ENCODE results near the gene KCNIP2.

DNA sequence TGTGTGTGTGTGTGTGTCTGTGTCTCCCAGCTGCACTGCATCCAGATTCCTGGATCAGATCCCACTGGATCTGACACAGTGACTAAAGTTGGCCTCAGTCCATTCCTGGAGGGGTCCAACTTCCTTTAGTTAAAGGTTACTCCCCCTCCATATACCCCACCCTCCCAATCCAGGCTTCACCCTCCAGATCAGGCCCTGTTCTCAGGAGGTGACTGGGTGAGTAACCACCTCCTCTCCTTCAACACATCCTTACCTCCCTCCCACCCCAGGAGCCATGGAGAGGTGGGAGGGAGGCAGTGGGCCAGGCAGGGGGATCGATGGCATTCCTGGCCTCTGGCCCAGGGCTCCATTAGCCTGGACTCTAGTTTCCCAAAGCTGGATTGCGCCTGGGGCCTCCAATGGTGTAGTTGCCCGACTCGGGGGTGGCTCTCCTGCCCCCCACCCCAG is 11.3 kb downstream of the KCNIP2 start:
- TF ChIP-seq EP300 (IDR thresholded peaks at IDR 0.05) (no peak), POLR2A (IDR thresholded peaks at IDR 0.05; ENCODE audit: low read depth) (no peak), POLR2AphosphoS5 (IDR thresholded peaks at IDR 0.05) (no peak)
- TF ChIP-seq, protein P1, sequence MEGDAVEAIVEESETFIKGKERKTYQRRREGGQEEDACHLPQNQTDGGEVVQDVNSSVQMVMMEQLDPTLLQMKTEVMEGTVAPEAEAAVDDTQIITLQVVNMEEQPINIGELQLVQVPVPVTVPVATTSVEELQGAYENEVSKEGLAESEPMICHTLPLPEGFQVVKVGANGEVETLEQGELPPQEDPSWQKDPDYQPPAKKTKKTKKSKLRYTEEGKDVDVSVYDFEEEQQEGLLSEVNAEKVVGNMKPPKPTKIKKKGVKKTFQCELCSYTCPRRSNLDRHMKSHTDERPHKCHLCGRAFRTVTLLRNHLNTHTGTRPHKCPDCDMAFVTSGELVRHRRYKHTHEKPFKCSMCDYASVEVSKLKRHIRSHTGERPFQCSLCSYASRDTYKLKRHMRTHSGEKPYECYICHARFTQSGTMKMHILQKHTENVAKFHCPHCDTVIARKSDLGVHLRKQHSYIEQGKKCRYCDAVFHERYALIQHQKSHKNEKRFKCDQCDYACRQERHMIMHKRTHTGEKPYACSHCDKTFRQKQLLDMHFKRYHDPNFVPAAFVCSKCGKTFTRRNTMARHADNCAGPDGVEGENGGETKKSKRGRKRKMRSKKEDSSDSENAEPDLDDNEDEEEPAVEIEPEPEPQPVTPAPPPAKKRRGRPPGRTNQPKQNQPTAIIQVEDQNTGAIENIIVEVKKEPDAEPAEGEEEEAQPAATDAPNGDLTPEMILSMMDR (IDR thresholded peaks at IDR 0.05) = no peak

Data from esophagus muscularis mucosa (tissue), 4 donors.